ENCODE data around the gene CTNNA2. TPM values are rescaled to one million over a fixed set of nuclear protein-coding genes. Genes with fewer than 3 reads are reported as not detected.

The CTNNA2 gene
- total RNA-seq, 6 experiments from 2014 or later = 0.44 TPM; not detected in 5

GRCh38 chr2:80019571-80020460, 507.0 kb downstream of the CTNNA2 start:
- WGBS (ENCODE audit: insufficient coverage, low coverage, low lambda C conversion rate, missing lambda C conversion rate) = 55% methylated on average over 6 of the region's 6 CpGs
- Histone ChIP-seq H3K4me3 (no peak overlapping the region), H3K4me1 (peaks cover 0 to 3% (median 0%) of the 10 kb centered on the region in 4 donors), H3K9me3 (no peaks in the 10 kb centered on the region), H3K27me3 (no peaks in the 10 kb centered on the region), H3K36me3 (no peaks in the 10 kb centered on the region), H3K27ac (no peak overlapping the region)
- TF ChIP-seq POLR2A (IDR thresholded peaks at IDR 0.05) (no peak), CTCF (IDR thresholded peaks at IDR 0.05) (no peak)
- DNase-seq = no peak
- intact Hi-C loops (cut with DNase I) = no loop called here
- ATAC-seq = no peak

GRCh38 chr2:80022018-80022417, 509.2 kb downstream of the CTNNA2 start:
- Histone ChIP-seq H3K27me3 (no peaks in the 10 kb centered on the region), H3K4me3 (no peak overlapping the region), H3K27ac (no peak overlapping the region), H3K4me1 (peaks cover 0 to 3% (median 0%) of the 10 kb centered on the region in 4 donors), H3K9me3 (no peaks in the 10 kb centered on the region), H3K36me3 (no peaks in the 10 kb centered on the region)
- WGBS (ENCODE audit: insufficient coverage, low coverage, low lambda C conversion rate, missing lambda C conversion rate) = 70% methylated on average over 2 of the region's 2 CpGs
- DNase-seq (no peak), ATAC-seq (no peak)
- TF ChIP-seq POLR2A (IDR thresholded peaks at IDR 0.05) = no peak
- no peak for TF ChIP-seq CTCF (IDR thresholded peaks at IDR 0.05)
- intact Hi-C loops (cut with DNase I) = no loop called here

GRCh38 chr2:80026040-80026729, 513.3 kb downstream of the CTNNA2 start:
- Histone ChIP-seq H3K27me3 (no peaks in the 10 kb centered on the region), H3K36me3 (no peaks in the 10 kb centered on the region), H3K4me3 (no peak overlapping the region), H3K4me1 (no peaks in the 10 kb centered on the region), H3K9me3 (no peaks in the 10 kb centered on the region), H3K27ac (no peak overlapping the region)
- 75% methylated on average over 5 of the region's 5 CpGs for WGBS (ENCODE audit: insufficient coverage, low coverage, low lambda C conversion rate, missing lambda C conversion rate)
- intact Hi-C loops (cut with DNase I) = no loop called here
- TF ChIP-seq CTCF (IDR thresholded peaks at IDR 0.05) (no peak), POLR2A (IDR thresholded peaks at IDR 0.05) (no peak)
- ATAC-seq (no peak), DNase-seq (no peak)

- 75% methylated on average over 3 of the region's 3 CpGs for WGBS (ENCODE audit: insufficient coverage, low coverage, low lambda C conversion rate, missing lambda C conversion rate)
- no peak for TF ChIP-seq POLR2A (IDR thresholded peaks at IDR 0.05)
- TF ChIP-seq CTCF (IDR thresholded peaks at IDR 0.05) = no peak
- ATAC-seq (no peak), DNase-seq (no peak)
- no peak overlapping the region for H3K27ac ChIP-seq
- no peaks in the 10 kb centered on the region for H3K36me3 ChIP-seq
- intact Hi-C loops (cut with DNase I) = no loop called here
- H3K27me3 ChIP-seq = no peaks in the 10 kb centered on the region
- no peaks in the 10 kb centered on the region for H3K9me3 ChIP-seq
- no peaks in the 10 kb centered on the region for H3K4me1 ChIP-seq
- H3K4me3 ChIP-seq = no peak overlapping the region
Observed at GRCh38 chr2:80028051-80028450, 515.2 kb downstream of the CTNNA2 start.

Measured in right lobe of liver (tissue), 6 donors.